CD4-positive, alpha-beta T cell (primary cell): Measurements from ENCODE around the gene FST. TPM values are rescaled to one million over a fixed set of nuclear protein-coding genes. Genes with fewer than 3 reads are reported as not detected.

Experiments
- ATAC-seq: fragments of 200-7000 bp; cut with Tn5 transposase; one replicate; pipeline ENCODE4 v1.10.0; 2022; ENCODE audit warnings: mild to moderate bottlenecking; ENCODE audit not compliant: poor library complexity
- CTCF ChIA-PET: fragments of 350-600 bp; sonication (Branson Sonifier 250); formaldehyde crosslinking; loops from one replicate; lab custom pipeline; 2021; ENCODE audit warnings: antibody characterized with exemption, inconsistent platforms; lab: Charles Lee
- POLR2A ChIA-PET: fragments of 350-600 bp; sonication (Branson Sonifier 250); formaldehyde crosslinking; loops from one replicate; lab custom pipeline; 2021; ENCODE audit warnings: antibody characterized with exemption, inconsistent platforms; lab: Charles Lee
- DNase-seq, 14 experiments: peaks; one replicate each; pipeline ENCODE4 v3.0.0-alpha.2; 2013 to 2020; ENCODE audit warnings: mixed read lengths in 2 of 14
- H3K27ac ChIP-seq, 2 donors: one replicate each; pipeline versions ENCODE4 v1.5.1 to v1.7.0; 2013; ENCODE audit warnings: low read length in 2 of 2, low read depth in 1 of 2, mild to moderate bottlenecking in 1 of 2
- H3K27me3 ChIP-seq, 2 experiments: 1 replicate in 1 of 2; 2 replicates in 1 of 2; pipeline versions ENCODE4 v1.6.1 to v1.7.0; 2013; ENCODE audit warnings: low read length in 2 of 2, control low read depth in 1 of 2, mild to moderate bottlenecking in 1 of 2, moderate library complexity in 1 of 2; ENCODE audit not compliant: insufficient read depth in 2 of 2, control insufficient read depth in 1 of 2
- H3K36me3 ChIP-seq: one replicate; pipeline ENCODE4 v1.6.1; 2013; ENCODE audit warnings: low read length, control low read depth; ENCODE audit not compliant: insufficient read depth
- H3K4me1 ChIP-seq: one replicate; pipeline ENCODE4 v1.6.1; 2013; ENCODE audit warnings: low read length, control low read depth; ENCODE audit not compliant: insufficient read depth
- H3K4me3 ChIP-seq: one replicate; pipeline ENCODE4 v1.5.1; 2013; ENCODE audit warnings: mild to moderate bottlenecking, low read length, moderate library complexity
- H3K9me3 ChIP-seq, 2 experiments: 1 replicate in 1 of 2; 2 replicates in 1 of 2; pipeline versions ENCODE4 v1.6.1 to v1.7.0; 2013; ENCODE audit warnings: low read length in 2 of 2, mild to moderate bottlenecking in 2 of 2, control low read depth in 1 of 2, moderate library complexity in 1 of 2; ENCODE audit not compliant: control insufficient read depth in 1 of 2, insufficient read depth in 1 of 2
- H3K27ac Mint-ChIP-seq: one replicate; pipeline ENCODE4 v1.8.0; 2020; ENCODE audit warnings: mixed read lengths
- H3K27me3 Mint-ChIP-seq: one replicate; pipeline ENCODE4 v1.8.0; 2021; ENCODE audit warnings: mixed read lengths
- H3K36me3 Mint-ChIP-seq: one replicate; pipeline ENCODE4 v1.8.0; 2021; ENCODE audit warnings: low read depth, mixed read lengths
- H3K4me1 Mint-ChIP-seq: one replicate; pipeline ENCODE4 v1.8.0; 2021; ENCODE audit warnings: low read depth, mixed read lengths
- H3K4me3 Mint-ChIP-seq: one replicate; pipeline ENCODE4 v1.8.0; 2020; ENCODE audit warnings: mild to moderate bottlenecking, mixed read lengths
- H3K9me3 Mint-ChIP-seq: one replicate; pipeline ENCODE4 v1.8.0; 2020; ENCODE audit warnings: mixed read lengths
- intact Hi-C, 2 experiments: fragments of 100-400 bp; cut with DNase I in 1 of 2; cut with micrococcal nuclease in 1 of 2; formaldehyde crosslinking; loops; one replicate each; pipeline versions ENCODE4 v1.15.1 to v1.9.0; 2023 to 2025; cut with DNase I, micrococcal nuclease
- total RNA-seq, 174 experiments: library from RNA in 2 of 174; stranded (reverse) in 2 of 174; gene quantifications; one replicate each; pipeline ENCODE4 v1.2.3 and lab custom pipeline; 2021 to 2026
- TF ChIP-seq, protein P1 (sequence below): fragments of 200-600 bp; IDR thresholded peaks from one replicate; pipeline ENCODE4 v1.8.0; 2022; ENCODE audit warnings: antibody characterized with exemption, mild to moderate bottlenecking

The FST gene
- total RNA-seq, 2 experiments from 2014 or later = 0.67 to 0.99 TPM

DNA sequence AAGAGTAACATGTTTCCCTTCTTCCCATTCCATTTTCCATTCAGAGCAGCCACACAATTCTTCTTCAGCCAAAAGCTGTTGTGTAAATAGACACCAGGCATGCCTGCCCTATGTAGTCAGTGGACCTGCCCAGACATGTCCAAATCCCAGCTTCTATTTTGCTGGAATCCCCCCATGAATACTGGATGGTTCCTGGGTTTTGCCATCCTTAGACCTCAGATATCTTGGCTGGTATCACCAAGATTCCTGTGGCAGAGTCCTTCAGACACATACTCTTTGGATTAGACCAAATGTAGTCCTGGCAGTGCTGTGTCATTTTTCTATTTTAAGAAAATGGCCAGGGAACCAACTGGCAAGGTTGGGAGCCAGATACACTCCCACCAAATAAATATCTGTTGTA, 10.3 kb downstream of the FST start:
- no peaks in the 10 kb centered on the region for H3K4me1 Mint-ChIP-seq
- intact Hi-C loops = no loop called here
- no peak overlapping the region for H3K27ac Mint-ChIP-seq
- peaks cover 3 to 16% of the 10 kb centered on the region in 2 experiments for H3K27me3 ChIP-seq
- TF ChIP-seq, protein P1, sequence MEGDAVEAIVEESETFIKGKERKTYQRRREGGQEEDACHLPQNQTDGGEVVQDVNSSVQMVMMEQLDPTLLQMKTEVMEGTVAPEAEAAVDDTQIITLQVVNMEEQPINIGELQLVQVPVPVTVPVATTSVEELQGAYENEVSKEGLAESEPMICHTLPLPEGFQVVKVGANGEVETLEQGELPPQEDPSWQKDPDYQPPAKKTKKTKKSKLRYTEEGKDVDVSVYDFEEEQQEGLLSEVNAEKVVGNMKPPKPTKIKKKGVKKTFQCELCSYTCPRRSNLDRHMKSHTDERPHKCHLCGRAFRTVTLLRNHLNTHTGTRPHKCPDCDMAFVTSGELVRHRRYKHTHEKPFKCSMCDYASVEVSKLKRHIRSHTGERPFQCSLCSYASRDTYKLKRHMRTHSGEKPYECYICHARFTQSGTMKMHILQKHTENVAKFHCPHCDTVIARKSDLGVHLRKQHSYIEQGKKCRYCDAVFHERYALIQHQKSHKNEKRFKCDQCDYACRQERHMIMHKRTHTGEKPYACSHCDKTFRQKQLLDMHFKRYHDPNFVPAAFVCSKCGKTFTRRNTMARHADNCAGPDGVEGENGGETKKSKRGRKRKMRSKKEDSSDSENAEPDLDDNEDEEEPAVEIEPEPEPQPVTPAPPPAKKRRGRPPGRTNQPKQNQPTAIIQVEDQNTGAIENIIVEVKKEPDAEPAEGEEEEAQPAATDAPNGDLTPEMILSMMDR = no peak
- ChIA-PET POLR2A (no interaction called here), CTCF (no interaction called here)
- peaks cover 67% of the 10 kb centered on the region for H3K27me3 Mint-ChIP-seq
- ATAC-seq (no peak), DNase-seq (no peak)
- no peak overlapping the region for H3K27ac ChIP-seq
- peaks cover 3% of the 10 kb centered on the region for H3K9me3 Mint-ChIP-seq
- H3K4me3 Mint-ChIP-seq = no peak overlapping the region
- no peak overlapping the region for H3K4me3 ChIP-seq
- H3K36me3 Mint-ChIP-seq = no peaks in the 10 kb centered on the region
- no peaks in the 10 kb centered on the region for H3K9me3 ChIP-seq
- H3K4me1 ChIP-seq = no peaks in the 10 kb centered on the region
- no peaks in the 10 kb centered on the region for H3K36me3 ChIP-seq

DNA sequence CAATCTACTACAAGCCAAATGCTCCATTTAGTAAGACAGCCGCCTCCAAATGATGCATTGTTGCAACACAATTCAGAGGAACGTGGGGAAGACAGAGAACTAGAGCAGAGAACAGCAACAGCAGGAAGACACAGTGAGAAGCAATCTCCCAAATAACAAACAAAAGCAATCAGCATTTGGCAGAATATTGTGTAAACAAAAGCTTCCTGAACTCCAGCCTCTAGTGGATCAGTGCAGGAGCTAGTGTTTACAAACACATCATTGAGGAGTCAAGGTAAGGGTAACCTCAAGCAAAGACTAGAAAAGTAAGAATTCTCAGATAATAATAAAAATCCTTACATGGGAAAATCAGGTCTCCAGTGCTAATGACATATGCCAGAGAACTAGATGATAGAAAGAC, 20.6 kb downstream of the FST start:
- Mint-ChIP-seq H3K27me3 (peaks cover 38% of the 10 kb centered on the region), H3K4me1 (no peaks in the 10 kb centered on the region), H3K27ac (no peak overlapping the region), H3K9me3 (no peaks in the 10 kb centered on the region), H3K36me3 (no peaks in the 10 kb centered on the region), H3K4me3 (no peak overlapping the region)
- Histone ChIP-seq H3K27me3 (peaks cover 0 to 6% of the 10 kb centered on the region in 2 experiments), H3K4me3 (no peak overlapping the region), H3K4me1 (no peaks in the 10 kb centered on the region), H3K36me3 (no peaks in the 10 kb centered on the region), H3K9me3 (no peaks in the 10 kb centered on the region), H3K27ac (no peak overlapping the region)
- CTCF ChIA-PET = no interaction called here
- intact Hi-C loops = no loop called here
- no peak for ATAC-seq
- TF ChIP-seq, protein P1 = no peak
- POLR2A ChIA-PET = no interaction called here
- no peak for DNase-seq

DNA sequence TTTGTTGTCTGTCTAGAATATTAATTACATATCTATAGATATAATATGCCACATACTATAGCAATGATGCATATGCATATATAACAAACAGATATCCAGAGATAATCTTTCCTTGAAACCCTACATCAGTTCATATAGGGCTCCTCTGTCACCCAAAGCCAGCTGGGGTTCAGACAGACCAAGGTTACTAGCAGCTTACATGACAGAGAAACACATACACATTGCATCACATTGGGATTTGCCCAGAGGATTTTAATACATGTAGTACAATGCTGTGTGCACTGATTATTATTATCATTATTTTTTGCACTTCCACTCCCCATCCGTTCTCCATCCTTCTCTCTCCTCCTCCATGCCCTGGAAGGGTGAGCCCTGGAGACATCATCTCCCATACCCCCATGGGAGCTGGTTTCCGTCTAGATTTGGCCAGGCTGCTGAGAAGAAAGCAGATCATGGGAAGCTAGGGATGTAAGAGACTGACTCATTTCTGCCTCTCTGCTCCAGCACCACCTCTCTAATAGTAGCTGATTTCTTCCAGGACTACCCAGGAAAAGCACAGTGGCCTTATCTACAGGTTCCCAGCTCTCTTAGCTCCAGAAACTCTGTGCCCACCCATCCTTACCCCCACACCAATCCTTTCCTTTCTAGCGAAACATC, 23.3 kb downstream of the FST start:
- H3K27ac ChIP-seq = no peak overlapping the region
- ChIA-PET POLR2A (no interaction called here), CTCF (no interaction called here)
- no peaks in the 10 kb centered on the region for H3K4me1 ChIP-seq
- no peak overlapping the region for H3K27ac Mint-ChIP-seq
- H3K9me3 ChIP-seq = peaks cover 7 to 8% of the 10 kb centered on the region in 2 experiments
- TF ChIP-seq, protein P1 = no peak
- H3K27me3 Mint-ChIP-seq = peaks cover 36% of the 10 kb centered on the region
- intact Hi-C loops = no loop called here
- no peak overlapping the region for H3K4me3 ChIP-seq
- H3K4me1 Mint-ChIP-seq = no peaks in the 10 kb centered on the region
- H3K36me3 Mint-ChIP-seq = no peaks in the 10 kb centered on the region
- no peaks in the 10 kb centered on the region for H3K36me3 ChIP-seq
- DNase-seq = no peak
- no peak for ATAC-seq
- H3K27me3 ChIP-seq = peaks cover 0 to 6% of the 10 kb centered on the region in 2 experiments
- peaks cover 2% of the 10 kb centered on the region for H3K9me3 Mint-ChIP-seq
- H3K4me3 Mint-ChIP-seq = no peak overlapping the region
